GM21576 (cell line): ENCODE measurements around the gene GPRC5D.

Experiments
- ATAC-seq: cut with Tn5 transposase; IDR thresholded peaks from one replicate; pipeline ENCODE4 v1.9.1; 2021; ENCODE audit warnings: mild to moderate bottlenecking, moderate library complexity; ENCODE audit not compliant: unreplicated experiment

GPRC5D gene

GRCh38 chr12:12909228-12909994, 42.6 kb downstream of the GPRC5D start:
- no peak for ATAC-seq

GRCh38 chr12:12908711-12909110, 43.3 kb downstream of the GPRC5D start:
- ATAC-seq: no peak

- no peak for ATAC-seq
Measured at GRCh38 chr12:12908252-12908651, 43.7 kb downstream of the GPRC5D start.

GRCh38 chr12:12907552-12907951, 44.4 kb downstream of the GPRC5D start:
- no peak for ATAC-seq

DNA sequence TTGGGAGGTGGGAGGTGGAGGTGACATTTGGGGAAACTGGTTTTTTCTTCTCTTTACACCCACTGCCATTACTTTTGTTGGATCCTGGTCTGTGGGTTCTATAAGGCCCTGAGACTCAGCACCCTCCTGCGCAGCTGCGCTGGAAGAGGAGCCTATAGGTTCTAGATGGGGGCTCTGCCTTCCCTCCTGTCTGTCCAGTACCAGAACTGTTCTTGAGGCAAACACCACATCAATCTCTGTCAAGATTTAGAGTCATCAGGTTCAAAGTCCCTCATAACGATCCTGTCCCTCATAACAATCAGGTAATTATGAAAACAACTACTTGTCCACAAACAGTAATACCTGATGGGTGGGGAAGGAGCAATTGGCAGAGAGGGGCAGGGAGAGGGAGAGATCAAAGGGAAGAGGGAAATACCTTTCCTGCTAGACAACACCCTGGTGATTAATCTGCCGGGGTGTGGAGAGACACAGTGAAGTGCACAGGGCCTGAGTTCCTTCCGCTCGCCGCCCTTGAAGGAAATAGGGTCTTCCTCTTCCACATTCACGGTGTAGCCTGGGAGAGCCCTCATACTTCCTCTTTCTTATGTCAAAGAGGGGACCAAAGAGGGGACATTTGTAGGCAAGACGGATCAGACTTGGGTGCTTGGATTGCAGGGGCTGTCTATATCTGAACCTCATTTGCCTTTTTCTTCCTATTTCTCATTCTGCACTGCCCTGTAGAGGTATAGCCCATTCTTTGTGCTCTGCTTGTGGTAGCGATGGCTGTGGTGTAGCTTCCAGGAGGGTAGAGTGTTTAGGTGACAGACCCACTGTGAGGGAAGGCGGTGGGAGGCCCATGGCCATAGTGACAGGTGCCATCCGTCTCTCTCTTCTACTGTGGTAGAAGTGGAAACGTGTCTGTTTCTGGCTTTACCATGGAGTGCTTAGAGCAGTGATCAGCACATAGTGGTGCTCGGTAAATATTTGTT, 48.0 kb downstream of the GPRC5D start:
- no peak for ATAC-seq

DNA sequence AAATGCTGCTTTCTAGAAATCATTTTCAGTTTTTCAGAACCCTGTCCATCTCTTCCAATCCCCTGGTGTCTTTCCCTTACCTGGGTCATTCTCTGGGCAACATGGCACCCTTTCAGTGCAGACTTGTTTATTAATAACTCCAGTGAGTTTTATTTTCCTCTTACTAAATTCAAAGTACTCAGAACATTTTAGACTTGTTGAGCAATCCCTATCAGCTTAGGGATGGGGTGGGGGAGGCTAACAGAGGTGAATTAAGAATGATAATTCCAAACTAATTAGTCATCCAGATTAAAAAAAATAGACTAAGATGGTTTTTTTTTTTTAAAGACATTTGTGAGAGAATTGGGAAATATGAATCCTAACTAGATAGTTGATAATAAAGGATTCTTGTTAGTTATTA, 49.9 kb downstream of the GPRC5D start:
- ATAC-seq: no peak

DNA sequence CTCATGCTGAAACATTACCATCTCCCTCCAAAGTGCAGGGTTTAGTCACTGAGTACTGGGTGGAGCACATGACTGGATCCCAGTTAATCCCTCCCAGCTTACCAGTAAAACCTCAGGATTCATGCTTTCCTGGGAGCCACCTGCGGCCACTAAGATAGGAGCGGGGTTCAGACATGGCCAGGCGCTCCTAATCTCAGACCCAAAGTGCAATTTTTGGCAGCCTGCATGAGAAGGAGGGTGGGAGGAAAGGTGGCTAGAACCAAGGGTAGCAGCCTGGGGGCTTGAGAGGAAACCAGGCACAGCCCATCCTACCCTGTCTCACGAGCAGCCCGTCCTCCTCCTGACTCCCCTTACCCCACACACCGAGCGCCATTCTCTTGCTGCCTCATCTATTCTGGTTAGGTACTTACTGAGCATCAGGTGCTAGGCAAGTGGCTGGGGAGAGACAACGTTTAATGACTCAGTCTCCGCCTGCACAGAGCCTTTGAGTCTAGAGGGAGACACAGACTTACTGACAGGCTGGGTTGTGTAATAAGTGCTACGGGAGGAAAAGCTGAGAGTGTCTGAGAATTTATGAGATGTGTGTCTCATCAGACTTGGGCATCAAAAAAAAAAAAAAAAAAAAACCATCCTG, 50.7 kb downstream of the GPRC5D start:
- ATAC-seq: no peak

- no peak for ATAC-seq
Measured at GRCh38 chr12:12900786-12901157, 51.2 kb downstream of the GPRC5D start.

DNA sequence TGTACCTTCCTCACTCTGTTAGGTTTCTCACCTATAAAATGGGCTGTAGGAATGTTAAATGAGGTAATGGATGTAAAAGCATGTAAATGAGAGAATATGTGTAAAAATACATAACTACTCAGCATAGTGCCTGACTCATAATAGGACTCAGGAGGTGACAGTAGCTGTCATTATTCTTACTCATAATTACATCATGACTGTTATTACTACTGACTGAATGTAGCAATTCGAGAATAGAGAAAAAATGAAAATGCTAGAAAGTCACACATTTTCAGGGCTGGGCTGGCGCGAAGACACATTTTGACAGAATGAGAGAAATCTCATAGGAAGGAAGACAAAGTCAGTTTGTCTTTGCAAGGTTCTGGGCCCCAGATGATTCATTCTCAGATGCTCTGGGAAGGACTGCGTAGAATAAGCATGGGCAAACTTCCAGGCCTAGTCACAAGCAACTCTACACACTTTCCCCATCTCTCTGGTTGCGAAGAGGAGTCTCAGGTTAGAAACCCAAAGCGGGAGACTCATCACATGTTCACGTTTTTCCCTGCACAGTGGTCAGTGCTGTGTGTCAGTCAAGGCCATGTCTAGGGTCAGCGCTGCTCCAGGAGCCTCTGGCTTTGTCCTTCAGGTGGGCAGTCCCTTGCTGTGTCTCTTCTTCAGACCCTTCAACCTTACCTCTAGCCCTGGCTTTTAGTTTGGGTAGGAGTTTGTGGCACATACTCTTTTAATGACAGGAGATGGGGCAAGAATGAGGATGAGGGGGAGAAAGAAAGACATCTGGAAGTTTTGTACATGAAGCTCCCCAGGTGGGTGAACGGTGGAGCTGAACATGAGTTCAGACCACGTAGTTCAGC, 52.2 kb downstream of the GPRC5D start:
- peak; percentile 74 for ATAC-seq

GRCh38 chr12:12898911-12899511, 53.0 kb downstream of the GPRC5D start:
- no peak for ATAC-seq

DNA sequence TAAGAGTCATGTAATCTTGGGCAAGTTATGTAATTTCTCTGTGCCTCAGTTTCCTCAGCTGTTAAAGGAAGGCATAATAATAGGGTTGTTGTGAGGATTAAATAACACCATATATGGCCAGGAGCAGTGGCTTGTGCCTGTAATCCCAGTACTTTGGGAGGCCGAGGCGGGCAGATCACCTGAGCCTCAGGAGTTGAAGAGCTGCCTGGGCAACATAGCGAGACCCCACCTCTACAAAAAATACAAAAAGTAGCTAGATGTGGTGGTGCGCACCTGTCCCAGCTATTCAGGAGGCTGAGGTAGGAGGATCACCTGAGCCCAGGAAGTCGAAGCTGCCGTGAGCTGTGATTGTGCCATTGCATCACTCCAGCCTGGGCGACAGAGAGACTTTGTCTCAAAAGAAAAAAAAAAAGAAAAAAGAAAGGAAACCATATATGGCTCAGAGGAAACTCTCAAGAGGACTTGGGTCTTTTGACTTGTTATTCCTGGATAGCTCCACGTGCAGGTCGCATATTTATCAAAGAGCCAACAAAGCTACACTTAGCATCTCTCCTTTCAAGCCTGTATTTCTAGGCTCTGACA, 53.7 kb downstream of the GPRC5D start:
- ATAC-seq: no peak

DNA sequence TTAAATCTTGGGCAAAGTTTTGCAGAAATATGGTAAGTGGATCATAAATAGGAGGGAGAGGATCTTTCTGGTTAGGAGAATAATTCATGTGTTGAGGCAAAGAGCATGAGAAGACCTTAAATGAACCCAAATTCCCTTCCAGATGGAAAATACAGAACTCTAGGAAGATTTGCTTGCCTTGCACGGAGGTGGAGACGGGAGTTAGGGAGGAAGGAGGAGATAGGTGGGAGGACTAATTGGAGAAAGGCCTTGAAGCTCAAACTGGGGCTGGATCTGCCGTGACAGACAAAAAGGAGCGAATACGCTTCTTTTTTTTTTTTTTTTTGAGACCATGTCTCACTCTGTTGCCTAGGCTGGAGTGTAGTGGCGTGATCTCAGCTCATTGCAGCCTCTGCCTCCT, 54.7 kb downstream of the GPRC5D start:
- ATAC-seq: no peak

DNA sequence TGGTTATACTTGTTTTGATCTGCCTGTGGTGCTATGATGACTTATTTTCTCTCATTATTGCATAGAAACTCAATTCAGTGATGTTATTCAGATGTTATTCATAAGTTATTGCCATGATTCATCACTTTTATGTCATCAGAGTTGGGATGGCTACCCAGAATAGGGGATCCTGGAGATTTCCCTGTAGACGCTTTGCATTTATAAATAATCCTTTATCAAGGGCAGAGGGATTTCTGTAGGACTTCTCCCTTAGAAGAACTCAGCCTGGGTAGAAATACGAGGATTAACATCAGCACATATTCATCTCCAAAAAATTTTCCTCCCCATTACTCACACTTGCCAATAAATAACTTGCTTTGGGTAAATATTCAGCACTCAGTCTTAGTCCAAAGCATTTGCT, 55.7 kb downstream of the GPRC5D start:
- ATAC-seq: no peak

- ATAC-seq: no peak
Measured at GRCh38 chr12:12893438-12893837, 58.5 kb downstream of the GPRC5D start.

- no peak for ATAC-seq
Measured at GRCh38 chr12:12892681-12893141, 59.3 kb downstream of the GPRC5D start.

DNA sequence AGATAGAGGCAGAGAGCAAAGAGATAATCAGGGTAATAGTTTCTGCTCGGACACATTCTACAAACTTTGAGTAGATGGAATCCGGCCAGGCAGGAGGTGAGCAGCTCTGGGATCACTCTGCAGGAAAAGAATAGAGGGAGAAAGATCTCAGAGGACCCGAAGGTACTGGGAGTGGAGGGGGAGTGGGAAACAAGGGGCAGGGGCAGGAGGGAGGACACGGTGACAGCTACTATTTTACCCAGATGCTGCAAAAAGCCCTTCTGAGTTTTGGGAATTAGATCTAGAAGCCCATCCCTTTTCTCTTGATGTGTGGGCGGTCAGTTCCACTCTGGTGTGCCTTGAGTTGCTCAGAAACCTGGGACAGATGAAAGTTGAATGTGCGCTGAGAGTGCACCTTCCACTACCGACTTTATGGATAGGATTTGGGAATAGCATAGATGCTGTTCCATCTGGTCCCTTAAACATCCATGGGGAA, 60.1 kb downstream of the GPRC5D start:
- no peak for ATAC-seq

- no peak for ATAC-seq
Measured at GRCh38 chr12:12891080-12891880, 60.7 kb downstream of the GPRC5D start, which contains the start of gene GPRC5A. Gene GPRC5A, plus strand, starts transcription at chr12:12891562. Its CDS starts 16,688 bp downstream, at chr12:12908250.
